Activated CD8-positive, alpha-beta T cell treated with anti-CD3 and anti-CD28 coated beads, Interleukin-2, amount 10 ng/mL, durations not matched to agents 7 days and 5 days (primary cell): Measurements from ENCODE around the gene ZBTB9. TPM values are rescaled to one million over a fixed set of nuclear protein-coding genes. Genes with fewer than 3 reads are reported as not detected.

Experiments used
- microRNA-seq: library from miRNA; unstranded; fragments of <30 nt; microRNA quantifications from one replicate; pipeline ENCODE4 v1.2.0, GENCODE V29; 2022
- total RNA-seq, 2 experiments: library from RNA; stranded (reverse); gene quantifications; one replicate each; pipeline ENCODE4 v1.2.3, GENCODE V29; 2021

The ZBTB9 gene
- total RNA-seq, 2 experiments from 2014 or later: 7.3 to 9.0 TPM

Small RNA genes lying within 50 kb of the gene (microRNA-seq; reads per million reads assigned to microRNA genes)
- gene MIR5004: not detected

Other genes with a start within 250 kb of the ZBTB9 start
- 10 to 100 TPM; 13.9 to 14.1 TPM for gene HSD17B8, start 249.9 kb upstream of the ZBTB9 start, total RNA-seq
- 10 to 100 TPM; 39.8 to 44.6 TPM for gene RING1, start 246.1 kb upstream of the ZBTB9 start, total RNA-seq
- gene VPS52, start 182.7 kb upstream of the ZBTB9 start, total RNA-seq: 10 to 100 TPM; 59.3 to 59.5 TPM
- gene RPS18, start 182.5 kb upstream of the ZBTB9 start, total RNA-seq: 1,000 to 10,000 TPM; 2,792 to 2,813 TPM
- 10 to 100 TPM; 12.2 to 12.8 TPM for gene B3GALT4, start 177.5 kb upstream of the ZBTB9 start, total RNA-seq
- gene WDR46, start 165.3 kb upstream of the ZBTB9 start, total RNA-seq: 10 to 100 TPM; 66.7 to 68.9 TPM
- 10 to 100 TPM; 72.0 to 78.4 TPM for gene PFDN6, start 165.0 kb upstream of the ZBTB9 start, total RNA-seq
- 10 to 100 TPM; 50.8 to 58.2 TPM for gene RGL2, start 155.6 kb upstream of the ZBTB9 start, total RNA-seq
- 100 to 1,000 TPM; 245 to 252 TPM for gene TAPBP, start 140.5 kb upstream of the ZBTB9 start, total RNA-seq
- gene ZBTB22, start 136.8 kb upstream of the ZBTB9 start, total RNA-seq: 10 to 100 TPM; 10.7 to 11.1 TPM
- 100 to 1,000 TPM; 112 to 114 TPM for gene DAXX, start 131.6 kb upstream of the ZBTB9 start, total RNA-seq
- 100 to 1,000 TPM; 175 to 180 TPM for gene KIFC1, start 62.8 kb upstream of the ZBTB9 start, total RNA-seq
- gene PHF1, start 43.6 kb upstream of the ZBTB9 start, total RNA-seq: 10 to 100 TPM; 35.9 to 36.5 TPM
- 100 to 1,000 TPM; 179 to 187 TPM for gene CUTA, start 36.5 kb upstream of the ZBTB9 start, total RNA-seq
- gene SYNGAP1, start 34.5 kb upstream of the ZBTB9 start, total RNA-seq: 10 to 100 TPM; 42.0 to 48.2 TPM
- gene BAK1, start 125.7 kb downstream of the ZBTB9 start, total RNA-seq: 10 to 100 TPM; 76.0 to 76.2 TPM
- 10 to 100 TPM; 57.8 to 59.3 TPM for gene ITPR3, start 166.7 kb downstream of the ZBTB9 start, total RNA-seq